NOMO-1 treated with dmso at 0.1 percent for 144 hours (cell line): ENCODE results near the gene SV2B.
A peak's percentile ranks its signal among the peaks of the same experiment; 100 is the strongest.

Experiments used
- DNase-seq: peaks from one replicate; lab custom pipeline; 2025; ENCODE audit not compliant: unreplicated experiment; lab: John Stamatoyannopoulos, UW

The SV2B gene

GRCh38 chr15:91263632-91264531, 163.8 kb downstream of the SV2B start:
- no peak for DNase-seq

- DNase-seq: peak; percentile 83
Measured at GRCh38 chr15:91264651-91265351, 164.7 kb downstream of the SV2B start.

GRCh38 chr15:91265416-91265940, 165.4 kb downstream of the SV2B start:
- no peak for DNase-seq

- no peak for DNase-seq
Measured at GRCh38 chr15:91268510-91268909, 168.5 kb downstream of the SV2B start.

GRCh38 chr15:91270747-91271146, 170.7 kb downstream of the SV2B start:
- DNase-seq: no peak

GRCh38 chr15:91271565-91272153, 171.6 kb downstream of the SV2B start:
- peak; percentile 29 for DNase-seq

GRCh38 chr15:91275844-91276243, 175.8 kb downstream of the SV2B start:
- no peak for DNase-seq

GRCh38 chr15:91278951-91279350, 178.9 kb downstream of the SV2B start:
- no peak for DNase-seq

GRCh38 chr15:91279486-91279885, 179.4 kb downstream of the SV2B start:
- DNase-seq: no peak

GRCh38 chr15:91281947-91282346, 181.9 kb downstream of the SV2B start:
- DNase-seq: no peak

GRCh38 chr15:91282486-91282885, 182.4 kb downstream of the SV2B start:
- DNase-seq: no peak

GRCh38 chr15:91283155-91283554, 183.1 kb downstream of the SV2B start:
- no peak for DNase-seq

GRCh38 chr15:91284758-91285466, 184.9 kb downstream of the SV2B start:
- no peak for DNase-seq

GRCh38 chr15:91289324-91289723, 189.3 kb downstream of the SV2B start:
- peak; percentile 47 for DNase-seq

GRCh38 chr15:91290553-91290952, 190.5 kb downstream of the SV2B start:
- no peak for DNase-seq

- DNase-seq: peak; percentile 54
Measured at GRCh38 chr15:91291673-91292072, 191.6 kb downstream of the SV2B start.

GRCh38 chr15:91294344-91294743, 194.3 kb downstream of the SV2B start:
- no peak for DNase-seq

GRCh38 chr15:91294795-91295194, 194.7 kb downstream of the SV2B start:
- no peak for DNase-seq

- DNase-seq: no peak
Measured at GRCh38 chr15:91298101-91298500, 198.0 kb downstream of the SV2B start.

GRCh38 chr15:91302588-91303439, 202.8 kb downstream of the SV2B start:
- peak; percentile 23 for DNase-seq
